Suppressor macrophage treated with lipopolysaccharide for 4 hours (primary cell): ENCODE results near the gene COL5A2.

Source experiments
- DNase-seq: peaks from one replicate; pipeline ENCODE4 v3.0.0-alpha.2; 2020

The COL5A2 gene

GRCh38 chr2:189095101-189095500 is 84.5 kb downstream of the COL5A2 start:
- no peak for DNase-seq

GRCh38 chr2:189092936-189093335 is 86.6 kb downstream of the COL5A2 start:
- no peak for DNase-seq

DNA sequence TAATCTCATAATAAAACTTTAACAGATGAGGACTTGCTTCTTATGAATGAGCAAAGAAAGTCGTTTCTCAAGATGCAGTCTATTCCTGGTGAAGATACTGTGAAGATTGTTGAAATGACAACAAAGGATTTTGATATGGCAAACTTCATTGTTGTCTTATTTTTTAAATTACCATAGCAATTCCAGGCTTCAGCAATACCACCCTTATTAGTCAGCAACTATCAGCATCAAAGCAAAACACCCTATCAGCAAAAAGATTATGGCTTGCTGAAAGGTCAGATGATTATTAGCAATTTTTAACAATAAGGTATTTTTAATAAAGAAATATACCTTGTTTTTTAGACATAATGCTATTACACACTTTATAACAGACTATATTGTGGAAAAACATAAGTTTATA is 88.3 kb downstream of the COL5A2 start:
- no peak for DNase-seq

DNA sequence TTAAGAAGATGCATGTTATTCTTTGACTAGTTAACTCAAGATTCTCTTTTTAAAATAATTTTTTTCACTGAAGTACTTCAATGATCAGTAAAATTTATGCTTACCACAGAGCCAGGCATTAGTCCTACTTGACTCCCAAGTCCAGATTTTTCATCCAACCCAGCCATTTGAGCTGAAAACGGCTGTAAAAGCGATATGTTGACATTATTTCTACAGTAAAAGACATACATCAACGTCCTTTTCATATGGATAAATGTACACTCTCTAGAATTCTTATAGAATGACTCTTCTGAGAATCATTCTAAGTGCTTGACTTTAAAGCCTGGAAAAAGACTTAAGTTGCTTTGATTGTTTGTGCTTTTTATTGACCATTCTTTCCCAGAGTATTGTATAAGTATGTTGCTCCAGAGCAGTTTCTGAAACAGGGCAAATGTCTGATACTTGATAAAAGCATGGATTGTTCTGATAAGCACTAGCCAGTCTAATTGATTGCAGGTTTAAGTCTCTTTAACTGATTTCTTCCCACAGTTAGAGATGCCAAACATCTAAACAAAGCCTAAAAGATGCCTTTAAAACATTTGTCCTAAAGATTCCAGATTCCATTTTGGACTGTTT is 90.9 kb downstream of the COL5A2 start:
- no peak for DNase-seq

GRCh38 chr2:189086710-189087109 is 92.9 kb downstream of the COL5A2 start:
- no peak for DNase-seq

- DNase-seq: no peak
These were observed 93.3 kb downstream of the COL5A2 start for GRCh38 chr2:189086250-189086649.

GRCh38 chr2:189083606-189084005 is 96.0 kb downstream of the COL5A2 start:
- no peak for DNase-seq

DNA sequence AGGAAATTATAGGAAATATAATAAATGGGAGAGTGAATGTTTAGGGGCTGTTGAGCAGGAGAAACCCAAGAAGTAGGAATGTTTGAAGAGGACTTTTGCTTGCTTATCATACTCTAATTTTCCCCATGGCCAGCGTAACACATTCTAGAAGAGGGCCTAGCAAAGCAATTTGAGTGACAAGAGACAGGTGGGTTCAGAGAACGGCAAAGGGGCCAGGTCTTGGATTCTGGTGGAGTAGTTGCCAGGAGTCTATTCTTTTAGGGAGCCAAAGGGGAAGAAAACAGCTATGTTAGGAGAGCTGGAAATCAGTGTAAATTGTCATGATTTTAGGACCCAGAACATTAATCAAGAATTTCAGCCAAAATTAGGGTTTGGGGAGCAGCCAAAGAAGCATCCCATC is 96.5 kb downstream of the COL5A2 start:
- no peak for DNase-seq

DNA sequence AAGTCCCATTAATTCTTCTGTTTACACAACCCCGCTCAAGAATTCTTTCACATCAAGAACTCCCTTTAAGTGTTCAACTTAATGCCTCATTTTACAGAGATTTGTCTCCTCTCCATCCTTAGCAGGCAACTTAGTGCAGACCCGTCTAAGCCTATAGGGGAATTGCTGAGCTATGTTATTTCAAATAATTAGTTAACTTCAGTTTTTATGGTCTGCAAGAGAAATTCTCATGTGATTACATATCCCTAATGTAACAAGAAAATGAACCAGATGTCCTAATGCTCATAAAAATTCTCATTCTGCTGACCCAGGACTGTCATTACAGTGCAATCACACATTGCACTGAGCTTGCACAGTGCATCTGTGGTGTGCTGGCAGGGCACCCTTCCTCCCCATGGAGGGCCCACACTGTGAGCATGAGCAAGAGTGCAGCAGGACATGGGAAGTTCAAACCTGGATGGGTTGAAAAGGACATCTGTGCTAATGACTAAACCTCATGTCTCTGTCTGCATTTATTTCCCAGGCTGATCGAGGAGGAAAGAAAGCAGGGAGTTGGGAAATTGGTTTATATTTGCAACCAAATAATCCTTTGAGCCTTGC is 97.1 kb downstream of the COL5A2 start:
- DNase-seq: no peak

DNA sequence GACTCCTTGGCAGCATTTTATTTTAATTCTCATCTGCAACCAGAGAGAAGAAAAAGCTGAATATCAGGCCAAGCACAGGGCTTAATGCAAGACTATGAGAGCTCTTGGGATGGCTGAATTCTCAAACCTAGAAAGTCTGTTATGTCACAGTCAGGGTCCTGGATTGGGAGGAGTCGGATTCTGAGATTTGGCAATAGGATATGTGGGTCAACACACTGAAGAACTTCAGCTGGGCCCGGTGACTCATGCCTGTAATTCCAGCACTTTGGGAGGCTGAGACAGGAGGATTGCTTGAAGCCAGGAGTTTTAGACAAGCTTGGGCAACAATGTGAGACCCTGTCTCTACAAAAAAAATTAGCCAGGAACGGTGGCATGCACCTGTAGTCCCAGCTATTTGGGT is 103.0 kb downstream of the COL5A2 start:
- DNase-seq: no peak

DNA sequence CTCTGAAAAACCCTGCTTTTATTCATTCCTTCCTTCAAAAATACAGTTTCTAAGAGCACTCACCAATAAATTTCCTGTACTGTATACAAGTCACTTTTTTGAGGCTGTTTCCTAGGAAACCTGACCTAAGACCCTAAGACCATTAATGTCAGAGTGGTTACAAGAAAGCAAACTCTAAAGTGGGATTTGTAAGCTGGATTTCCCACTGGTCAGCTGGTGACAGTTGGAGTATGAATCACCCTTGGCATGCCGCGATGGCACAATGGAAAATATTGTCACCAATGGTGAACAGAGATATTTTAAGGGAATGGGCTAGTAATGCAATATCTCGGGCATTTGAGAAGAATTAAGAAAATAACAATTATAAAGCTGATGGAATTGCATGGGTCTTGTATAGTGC is 103.4 kb downstream of the COL5A2 start:
- no peak for DNase-seq

DNA sequence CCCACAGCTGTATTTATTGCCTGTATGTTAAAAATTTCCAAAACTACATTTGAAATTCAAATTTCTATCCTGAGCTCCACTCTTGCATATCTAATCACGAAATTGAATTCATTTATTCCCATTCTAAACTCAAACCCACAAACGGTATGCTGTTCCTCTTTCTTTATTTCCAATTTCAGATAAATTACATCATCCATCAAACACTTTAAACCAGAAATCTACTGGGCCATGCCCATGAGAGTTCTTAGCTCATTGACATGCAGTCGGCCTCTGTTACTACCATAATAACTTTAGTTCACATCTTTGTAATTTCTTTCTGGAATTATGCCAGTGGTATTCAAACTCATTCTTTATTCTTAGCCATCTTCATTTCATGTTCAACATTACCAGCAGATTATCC is 105.1 kb downstream of the COL5A2 start:
- DNase-seq: no peak

GRCh38 chr2:189072036-189072435 is 107.5 kb downstream of the COL5A2 start:
- no peak for DNase-seq

DNA sequence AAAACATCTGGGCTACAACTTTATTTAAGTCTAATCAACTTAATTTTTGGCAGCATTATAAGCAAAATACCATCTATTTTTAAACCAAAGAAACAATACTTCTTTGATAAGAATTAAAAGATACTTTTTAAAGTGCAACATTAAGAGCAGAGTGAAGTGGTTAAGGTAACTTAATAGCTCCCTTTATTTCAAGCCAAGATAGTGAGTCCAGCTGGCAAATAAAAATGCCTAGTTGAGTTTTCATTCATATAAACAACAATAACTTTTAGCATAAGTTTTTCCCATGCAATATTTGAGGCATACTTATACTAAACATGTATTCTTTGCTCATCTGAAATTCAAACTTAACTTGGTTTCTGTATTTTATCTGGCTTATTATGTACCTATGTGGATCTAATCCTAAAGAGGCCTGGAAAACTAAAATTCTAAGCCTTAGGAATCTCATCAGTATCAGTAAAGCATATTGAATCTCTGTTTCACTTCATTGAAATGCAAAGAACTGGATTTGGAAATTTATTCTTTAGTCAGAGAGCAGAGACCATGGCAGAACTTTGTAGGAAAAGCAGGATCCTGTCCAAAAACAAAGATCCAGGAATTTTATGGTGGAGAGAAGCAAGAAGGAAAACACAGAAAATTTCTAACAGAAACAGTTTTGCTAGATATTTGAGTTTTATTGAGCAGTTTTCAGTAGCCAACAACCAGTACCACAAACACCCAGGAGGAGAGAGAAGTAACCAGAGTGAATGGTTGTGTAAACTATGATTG is 109.5 kb downstream of the COL5A2 start:
- DNase-seq: no peak

DNA sequence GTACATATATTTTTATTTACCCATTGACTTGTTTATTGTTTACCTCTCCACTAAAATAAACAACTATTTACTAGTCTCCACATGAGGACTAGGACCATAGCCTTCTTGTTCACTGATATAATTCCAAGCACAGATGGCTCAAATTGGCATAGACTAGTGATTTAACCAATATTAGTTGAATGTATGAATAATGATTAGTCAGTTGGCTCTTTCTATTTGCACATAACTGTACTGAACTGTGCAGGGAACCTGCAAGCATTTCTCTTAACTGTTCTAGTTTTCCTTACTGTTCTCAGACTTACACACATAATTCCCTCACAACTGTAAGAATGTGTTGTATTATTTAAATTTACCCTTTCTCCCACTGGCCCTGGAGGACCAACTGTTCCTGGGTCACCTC is 113.5 kb downstream of the COL5A2 start:
- DNase-seq: no peak

DNA sequence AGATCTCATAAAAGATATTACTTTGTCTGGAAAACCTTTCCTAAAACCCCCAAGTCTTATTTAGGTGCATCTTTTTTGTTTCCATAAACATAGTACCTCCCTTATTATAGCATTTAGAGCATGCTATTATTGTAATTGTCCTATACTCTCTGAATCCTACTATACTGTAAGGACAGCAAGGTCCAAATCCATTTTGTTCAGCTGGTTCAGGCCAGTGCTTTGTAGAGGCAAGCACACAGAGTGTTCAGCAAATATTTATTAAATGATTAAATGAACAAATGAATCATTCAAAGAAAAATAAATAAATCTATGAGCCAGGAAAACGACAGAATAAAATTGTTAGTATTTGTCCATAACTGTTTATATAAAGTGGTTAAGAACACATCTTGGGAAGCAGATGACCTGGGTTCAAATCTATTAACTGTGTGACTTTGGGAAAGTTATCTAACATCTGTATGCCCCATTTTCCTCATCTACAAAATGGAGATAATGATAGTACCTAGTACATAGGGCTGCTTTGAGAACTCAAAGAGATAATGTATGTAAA is 119.4 kb downstream of the COL5A2 start:
- no peak for DNase-seq

- DNase-seq: no peak
These were observed 122.2 kb downstream of the COL5A2 start for GRCh38 chr2:189057316-189057715.

GRCh38 chr2:189056200-189057106 is 123.1 kb downstream of the COL5A2 start:
- DNase-seq: no peak

DNA sequence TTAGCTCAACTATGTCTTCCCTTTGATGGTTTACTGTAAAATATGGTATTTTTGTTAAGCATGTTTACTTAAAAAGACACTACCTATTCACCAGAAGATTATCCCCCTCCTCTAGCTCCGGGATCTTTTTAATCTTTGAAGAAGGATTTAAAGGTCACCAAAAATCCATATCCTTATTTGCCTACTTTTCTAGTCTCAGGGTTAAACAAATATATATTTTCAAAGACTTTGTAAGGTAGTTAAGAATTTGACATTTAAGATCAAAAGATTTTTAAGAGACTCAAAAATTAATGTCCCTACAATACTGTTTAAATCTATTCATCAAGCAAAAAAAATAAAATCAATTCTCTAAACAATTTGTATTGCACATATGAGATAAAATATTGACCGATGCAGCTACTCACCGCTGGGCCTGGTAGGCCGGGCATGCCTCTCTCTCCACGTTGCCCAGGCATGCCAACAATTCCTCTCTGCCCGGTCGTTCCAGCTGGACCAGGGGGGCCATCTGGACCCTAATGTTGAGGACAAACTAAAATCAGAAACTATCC is 129.3 kb downstream of the COL5A2 start:
- DNase-seq: no peak

GRCh38 chr2:189049709-189050164 is 129.8 kb downstream of the COL5A2 start:
- DNase-seq: no peak

DNA sequence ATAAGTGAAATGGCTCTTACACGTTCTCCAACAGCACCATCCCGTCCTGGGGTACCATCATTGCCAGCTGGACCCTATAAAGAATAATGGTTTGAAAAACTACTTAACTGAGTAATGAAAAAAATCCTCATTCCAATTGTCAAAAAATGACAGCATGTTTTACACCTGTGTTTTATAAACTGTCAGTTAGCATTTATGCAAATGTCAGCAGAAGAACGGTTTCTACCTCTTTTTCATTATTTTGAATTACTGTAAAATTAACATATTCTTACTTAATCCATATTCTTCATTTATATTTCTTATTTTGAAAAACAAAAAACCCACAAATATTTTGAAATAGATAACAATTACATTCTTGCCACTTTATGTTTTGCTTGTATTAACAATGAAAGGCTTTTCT is 131.4 kb downstream of the COL5A2 start:
- DNase-seq: no peak

DNA sequence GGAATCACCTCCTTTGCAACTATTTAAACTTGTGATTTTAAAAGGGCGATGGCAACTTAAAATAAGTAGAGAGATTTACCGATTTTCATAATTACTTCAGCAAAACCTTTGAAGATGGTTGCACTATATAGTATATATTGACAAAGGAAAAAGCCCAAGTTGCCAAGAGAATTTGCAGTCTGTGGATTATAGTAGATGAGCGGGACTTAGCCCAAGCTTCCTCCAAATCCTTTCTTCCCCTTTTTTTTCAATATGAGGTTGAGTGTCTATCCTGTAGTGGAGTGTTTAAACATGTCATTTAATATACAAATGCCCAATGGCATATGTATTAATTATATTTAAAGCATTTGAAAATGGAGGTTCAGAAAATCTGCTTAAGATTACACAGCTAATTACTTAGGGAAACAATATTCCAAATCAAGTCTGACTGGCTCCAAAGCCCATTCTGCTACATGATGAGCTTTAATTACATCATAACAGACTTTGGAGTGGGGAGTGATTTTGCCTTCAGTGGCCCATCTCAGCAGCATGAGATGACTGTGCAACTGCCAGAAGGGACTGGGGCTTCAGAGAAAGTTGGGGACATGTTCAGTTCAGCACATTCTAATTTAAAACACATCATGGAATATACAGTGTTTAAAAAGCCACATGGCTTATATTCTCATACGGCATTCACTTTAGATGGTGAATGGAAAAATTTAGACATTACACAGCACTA is 132.2 kb downstream of the COL5A2 start:
- DNase-seq: no peak
